HG03439 (cell line): Measurements from ENCODE around the gene SLC25A46.
"Not testable (repeated sequence)": the region's sequence is repeated elsewhere in the genome, so short reads cannot be mapped to it uniquely, and the experiment has no call there.

Experiments used
- ATAC-seq: cut with Tn5 transposase; IDR thresholded peaks from one replicate; pipeline ENCODE4 v1.9.1; 2021; ENCODE audit warnings: mild to moderate bottlenecking, moderate library complexity; ENCODE audit not compliant: unreplicated experiment

SLC25A46 gene

DNA sequence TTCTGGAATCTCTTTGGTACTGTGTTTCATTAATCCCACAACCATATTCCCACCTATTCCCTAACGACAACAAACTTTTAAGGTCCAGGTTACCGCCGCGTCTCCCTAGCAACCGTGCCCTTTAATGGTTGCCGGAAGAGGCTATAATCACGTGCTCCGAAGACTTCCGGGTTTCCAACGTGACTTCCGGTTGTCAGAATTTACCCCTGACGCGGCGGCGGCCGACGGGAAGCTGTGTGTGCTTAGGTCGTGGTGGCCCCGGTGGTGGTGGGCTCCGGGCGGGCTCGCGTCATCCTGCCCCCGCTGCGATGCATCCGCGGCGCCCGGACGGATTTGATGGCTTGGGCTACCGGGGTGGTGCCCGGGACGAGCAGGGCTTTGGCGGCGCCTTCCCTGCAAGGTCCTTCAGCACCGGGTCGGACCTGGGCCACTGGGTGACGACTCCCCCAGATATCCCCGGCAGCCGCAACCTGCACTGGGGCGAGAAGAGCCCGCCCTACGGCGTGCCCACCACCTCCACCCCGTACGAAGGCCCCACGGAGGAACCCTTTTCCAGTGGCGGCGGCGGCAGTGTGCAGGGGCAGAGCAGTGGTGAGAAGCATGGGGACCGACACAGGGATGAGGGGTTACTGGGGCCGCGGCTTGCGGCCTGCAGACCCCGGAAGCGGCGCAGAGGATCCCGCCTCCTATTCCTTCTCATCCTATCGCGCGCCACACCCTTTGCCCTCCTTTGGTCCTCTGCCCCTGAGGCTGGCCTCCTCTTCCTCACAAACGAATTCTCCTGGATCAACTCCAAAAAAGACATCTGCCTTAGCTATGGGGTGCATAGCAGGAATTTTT lies at the start of gene SLC25A46:
Gene SLC25A46, plus strand, starts transcription at position 196 of the 840 bp plus-strand sequence. Its CDS starts 113 bp downstream, at position 309.
- peak; percentile 97 for ATAC-seq

DNA sequence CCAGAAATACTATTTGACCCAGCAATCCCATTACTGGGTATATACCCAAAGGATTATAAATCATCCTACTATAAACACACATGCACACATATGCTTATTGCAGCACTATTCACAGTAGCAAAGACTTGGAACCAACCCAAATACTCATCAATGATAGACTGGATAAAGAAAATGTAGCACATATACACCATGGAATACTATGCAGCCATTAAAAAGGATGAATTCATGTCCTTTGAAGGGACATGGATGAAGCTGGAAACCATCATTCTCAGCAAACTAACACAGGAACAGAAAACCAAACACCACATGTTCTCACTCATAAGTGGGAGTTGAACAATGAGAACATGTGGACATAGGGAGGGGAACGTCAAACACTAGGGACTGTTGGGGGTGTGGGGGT lies 48.2 kb upstream of the SLC25A46 start:
- ATAC-seq = not testable (repeated sequence)

DNA sequence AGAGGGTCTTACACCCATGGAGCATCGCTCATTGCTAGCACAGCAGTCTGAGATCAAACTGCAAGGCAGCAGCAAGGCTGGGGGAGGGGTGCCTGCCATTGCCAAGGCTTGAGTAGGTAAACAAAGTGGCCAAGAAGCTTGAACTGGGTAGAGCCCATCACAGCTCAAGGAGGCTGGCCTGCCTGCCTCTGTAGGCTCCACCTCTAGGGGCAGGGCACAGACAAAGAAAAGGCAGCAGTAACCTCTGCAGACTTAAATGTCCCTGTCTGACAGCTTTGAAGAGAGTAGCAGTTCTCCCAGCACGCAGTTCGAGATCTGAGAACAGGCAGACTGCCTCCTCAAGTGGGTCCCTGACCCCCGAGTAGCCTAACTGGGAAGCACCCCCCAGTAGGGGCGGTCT lies 46.1 kb upstream of the SLC25A46 start:
- ATAC-seq = not testable (repeated sequence)

DNA sequence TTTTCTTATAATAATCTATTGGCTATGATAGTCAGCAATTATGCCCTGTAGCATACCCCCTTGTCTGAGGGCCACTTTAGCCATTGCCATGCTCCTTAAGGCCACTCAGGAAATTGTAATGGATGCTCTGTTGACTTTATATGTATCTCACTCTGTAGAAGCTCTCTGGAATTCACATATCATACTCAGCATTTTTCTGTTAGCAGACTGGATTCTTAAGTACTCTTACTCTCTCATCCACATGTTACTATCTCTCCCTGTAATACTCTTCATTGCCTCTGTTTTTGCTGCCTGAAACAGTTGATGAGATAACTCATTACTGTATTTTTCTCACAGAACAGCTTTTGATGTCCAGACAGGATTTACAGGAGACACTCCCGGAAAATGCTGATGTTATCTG lies 36.5 kb upstream of the SLC25A46 start:
- ATAC-seq = no peak

DNA sequence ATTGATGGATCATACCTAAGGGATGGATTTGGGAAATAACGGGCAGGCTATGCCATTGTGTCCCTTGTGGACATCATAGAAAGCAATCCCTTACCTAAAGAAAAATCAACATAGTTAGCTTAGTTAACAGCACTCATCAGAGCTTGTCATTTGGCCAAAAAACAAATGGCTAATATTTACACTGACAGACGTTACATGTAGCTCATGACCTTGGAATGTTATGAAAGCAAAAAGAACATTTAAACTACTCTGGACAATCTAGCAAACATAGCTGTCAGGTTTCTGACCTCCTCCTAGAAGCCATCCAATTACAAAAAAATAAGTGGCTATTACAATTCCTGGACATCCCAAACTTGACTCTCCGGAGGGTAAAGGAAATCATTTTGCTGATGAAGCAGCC lies 36.1 kb upstream of the SLC25A46 start:
- no peak for ATAC-seq

DNA sequence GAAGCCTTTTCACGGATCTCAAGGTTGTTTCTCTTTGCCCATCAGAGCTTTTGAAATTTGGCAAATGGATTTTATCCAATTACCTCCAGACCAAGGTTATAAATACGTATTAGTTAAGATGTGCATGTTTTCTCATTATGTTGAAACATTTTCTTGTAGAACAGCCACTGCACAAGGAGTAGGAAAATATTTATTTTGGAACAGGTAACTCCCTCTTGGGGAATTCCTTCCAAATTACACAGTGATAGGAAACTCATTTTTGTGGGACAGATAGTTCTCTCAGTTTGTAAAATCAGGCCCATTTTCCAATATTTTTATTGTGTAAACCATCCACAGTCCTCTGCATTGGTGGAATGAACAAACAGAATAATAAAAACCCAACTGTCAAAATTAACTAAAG lies 35.3 kb upstream of the SLC25A46 start:
- no peak for ATAC-seq

DNA sequence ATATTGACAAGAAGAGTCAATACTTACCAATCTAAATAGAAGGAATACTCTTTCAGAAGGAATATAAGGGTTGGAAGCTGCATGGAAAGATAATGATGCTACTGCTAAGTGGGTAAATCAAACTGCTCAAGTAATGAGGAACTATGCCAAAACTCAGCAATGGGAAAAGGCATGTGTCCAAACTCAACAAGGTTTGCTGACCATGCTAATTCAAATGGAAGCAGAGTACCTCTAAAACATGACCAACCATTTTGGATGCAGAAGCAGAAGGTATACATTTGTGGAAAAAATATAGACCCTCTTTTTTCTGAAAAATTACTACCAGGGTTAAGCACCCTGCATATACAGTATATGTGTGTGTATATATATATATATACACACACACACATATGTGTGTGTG lies 33.5 kb upstream of the SLC25A46 start:
- ATAC-seq = no peak

DNA sequence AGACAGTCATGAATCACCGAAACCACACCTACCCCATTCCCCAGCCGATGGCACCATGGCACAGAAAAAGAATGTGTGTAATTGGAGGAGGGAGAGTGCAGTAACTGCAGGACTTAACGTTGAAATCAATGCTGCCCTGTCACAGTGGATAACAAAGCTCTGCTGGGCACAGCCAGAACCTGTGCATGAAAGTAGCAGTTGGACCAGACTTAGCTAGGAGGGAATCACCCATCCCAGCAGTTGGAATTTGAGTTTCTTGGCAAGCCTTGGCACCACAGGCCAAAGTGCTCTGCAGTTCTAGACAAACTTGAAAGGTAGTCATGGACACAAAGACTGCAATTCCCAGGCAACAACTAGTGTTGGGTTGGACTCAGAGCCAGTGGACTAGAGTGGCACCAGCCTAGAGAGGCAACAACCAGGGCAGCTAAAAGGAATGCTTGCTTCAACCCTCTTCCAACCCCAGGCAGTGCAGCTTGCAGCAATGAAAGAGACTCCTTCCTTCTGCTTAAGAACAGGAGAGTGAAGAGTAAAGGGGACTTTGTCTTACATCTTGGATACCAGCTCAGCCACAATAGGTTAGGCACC lies 31.5 kb upstream of the SLC25A46 start:
- no peak for ATAC-seq

DNA sequence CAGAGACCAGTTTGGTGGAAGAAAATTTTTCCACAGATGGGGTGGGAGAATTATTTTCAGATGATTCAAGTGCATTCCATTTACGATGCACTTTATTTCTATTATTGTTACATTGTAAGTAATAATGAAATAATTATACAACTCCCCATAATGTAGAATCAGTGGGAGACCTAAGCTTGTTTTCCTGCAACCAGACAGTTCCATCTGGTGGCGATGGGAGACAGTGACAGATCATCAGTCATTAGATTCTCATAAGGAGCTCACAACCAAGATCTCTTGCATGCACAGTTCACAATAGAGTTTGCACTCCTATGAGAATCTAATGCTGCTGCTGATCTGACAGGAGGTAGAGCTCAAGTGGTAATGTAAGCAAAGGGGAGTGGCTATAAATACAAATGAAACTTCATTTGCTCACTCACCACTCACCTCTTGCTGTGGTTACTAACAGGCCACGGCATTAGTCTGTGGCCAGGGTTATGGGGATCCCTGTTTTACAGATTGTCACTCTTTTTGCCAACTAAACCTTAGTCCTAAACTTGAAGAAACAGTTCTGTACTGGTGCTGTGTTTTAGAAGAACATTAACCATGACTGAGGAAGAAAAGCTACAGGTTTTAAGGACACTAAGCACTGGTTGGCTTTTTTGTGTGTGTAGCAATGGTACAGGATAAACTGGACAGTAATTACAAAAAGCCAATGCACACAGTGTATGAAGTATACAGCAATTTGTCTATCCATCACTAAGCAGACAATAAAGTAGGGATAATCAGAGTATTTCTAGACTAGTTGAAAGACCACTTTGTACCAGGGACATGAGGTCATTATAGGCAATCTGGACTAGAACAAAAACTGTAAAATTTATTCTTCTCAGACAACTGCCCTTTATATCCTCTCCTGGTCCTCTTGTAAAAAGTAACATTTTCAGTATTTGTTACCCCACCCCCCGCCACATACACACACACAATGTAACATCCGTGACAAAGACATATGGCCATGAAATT lies 22.3 kb upstream of the SLC25A46 start:
- no peak for ATAC-seq

DNA sequence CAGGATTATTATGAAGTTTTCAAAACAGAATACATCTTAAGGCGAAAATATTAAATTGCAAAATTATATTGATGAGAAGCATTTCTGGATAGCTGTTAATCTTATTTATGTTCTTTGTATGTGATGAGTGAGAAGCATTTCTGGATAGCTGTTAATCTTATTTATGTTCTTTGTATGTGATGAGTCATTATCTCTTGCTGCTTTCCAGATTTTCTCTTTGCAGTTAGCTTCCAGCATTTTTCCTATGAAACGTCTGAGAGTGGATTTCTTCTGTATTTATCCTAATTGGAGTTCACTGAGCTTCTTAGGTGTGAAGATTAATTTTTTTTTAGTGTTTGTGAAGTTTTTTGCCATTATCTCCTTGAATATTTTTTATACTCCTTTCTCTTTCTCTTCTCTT lies 20.5 kb upstream of the SLC25A46 start:
- ATAC-seq = no peak

DNA sequence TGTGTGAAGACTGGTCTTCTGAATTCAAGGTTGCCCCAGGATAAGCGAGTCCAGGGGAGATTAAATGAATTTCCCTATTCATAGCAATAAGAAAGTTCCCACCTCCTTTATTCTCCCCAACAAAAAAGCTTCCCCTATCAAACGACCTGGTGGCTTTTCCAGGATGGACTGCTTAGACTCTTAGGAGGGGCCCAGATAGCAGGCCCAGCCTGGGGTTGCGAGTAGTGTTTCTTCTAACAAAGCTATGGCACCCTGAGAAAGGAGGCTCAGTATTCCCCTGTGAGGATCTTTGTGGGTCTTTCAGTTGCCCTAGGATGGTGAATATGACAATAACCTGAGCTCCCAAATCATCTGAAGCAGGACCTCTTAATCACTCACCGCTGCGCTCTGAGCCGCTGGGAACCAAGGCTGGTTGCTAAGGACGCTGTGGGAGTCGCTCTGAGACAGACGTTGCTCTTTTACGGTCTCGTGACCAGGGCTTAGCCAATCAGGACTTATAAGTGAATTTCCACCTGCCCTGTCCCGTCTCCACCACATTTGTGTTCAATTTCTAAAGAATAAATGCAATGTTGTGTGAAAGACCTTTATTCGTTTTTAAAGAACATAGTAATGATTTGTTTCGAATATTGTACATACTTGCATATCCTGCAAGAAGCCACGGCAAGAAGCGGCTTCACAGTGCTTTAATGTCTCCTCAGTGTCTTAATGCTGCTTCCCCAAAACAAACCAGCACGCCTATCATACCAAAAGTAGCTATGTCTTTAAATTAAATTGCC lies 12.4 kb upstream of the SLC25A46 start, which contains the start of gene TMEM232:
Gene TMEM232, minus strand, starts transcription at position 423 of the 776 bp plus-strand sequence. CDS start 59,319 bp downstream, outside the sequence.
- peak; percentile 94 for ATAC-seq

DNA sequence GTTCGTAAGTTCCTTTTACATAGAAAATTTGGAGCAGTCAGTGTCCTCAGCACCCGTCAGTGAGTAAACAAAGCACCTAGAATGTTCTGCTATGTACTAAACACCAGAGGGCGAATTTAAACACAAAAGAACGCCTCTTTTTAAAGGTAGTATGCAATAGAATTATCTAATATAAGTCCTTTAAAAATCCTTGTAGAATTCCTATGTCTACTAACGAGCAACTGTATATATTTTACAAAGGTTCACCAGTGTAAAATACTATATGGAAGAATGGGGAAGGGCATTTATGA lies 11.8 kb upstream of the SLC25A46 start:
- peak; percentile 44 for ATAC-seq

DNA sequence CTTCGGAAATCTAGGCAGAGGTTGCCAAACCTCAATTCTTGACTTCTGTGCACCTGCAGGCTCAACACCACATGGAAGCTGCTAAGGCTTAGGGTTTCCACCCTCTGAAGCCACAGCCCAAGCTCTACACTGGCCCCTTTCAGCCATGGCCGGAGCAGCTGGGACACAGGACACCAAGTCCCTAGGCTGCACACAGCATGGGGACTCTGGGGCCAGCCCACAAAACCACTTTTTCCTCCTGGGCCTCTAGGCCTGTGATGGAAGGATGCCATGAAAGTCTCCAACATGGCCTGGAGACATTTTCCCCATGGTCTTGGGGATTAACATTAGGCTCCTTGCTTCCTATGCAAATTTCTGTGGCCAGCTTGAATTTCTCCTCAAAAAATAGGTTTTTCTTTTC lies 7.3 kb upstream of the SLC25A46 start:
- ATAC-seq = not testable (repeated sequence)

DNA sequence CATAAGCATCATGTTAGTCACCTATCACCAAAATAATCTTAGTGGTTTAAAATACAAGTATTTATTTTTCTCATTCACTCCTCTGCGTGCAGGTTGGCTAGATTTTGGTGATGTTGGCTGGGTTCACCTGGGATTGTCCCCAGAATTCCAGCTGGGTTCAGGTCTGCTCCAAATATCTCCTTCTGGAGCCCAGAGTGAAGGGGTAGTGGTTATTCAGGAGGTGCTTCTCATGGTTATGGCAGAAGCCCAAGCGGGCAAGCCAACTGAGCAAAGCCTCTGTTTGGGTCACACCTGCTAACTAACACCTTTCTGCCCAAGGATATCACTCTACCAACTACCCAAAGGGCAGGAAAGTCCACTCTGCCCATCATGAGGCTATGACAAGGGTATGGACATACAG lies 4.7 kb upstream of the SLC25A46 start:
- no peak for ATAC-seq

DNA sequence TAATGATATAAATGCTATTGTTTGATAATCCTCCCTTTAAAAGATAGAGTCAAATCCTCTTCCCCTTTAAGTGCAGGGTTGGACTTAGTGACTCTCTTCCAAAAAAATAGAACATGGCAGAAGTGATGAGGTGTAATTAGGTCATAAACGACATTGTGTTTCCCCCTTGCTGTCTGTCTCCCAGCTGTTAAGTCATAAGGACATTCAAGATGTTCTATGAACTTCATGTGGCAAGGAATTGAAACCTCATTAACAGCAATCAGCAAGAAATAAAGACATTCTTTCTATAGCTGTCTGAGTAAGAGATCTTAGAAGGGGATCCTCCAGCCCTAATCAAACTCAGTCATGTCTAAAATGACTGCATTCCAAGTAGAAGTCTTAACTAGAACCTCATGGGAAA lies 3.3 kb upstream of the SLC25A46 start:
- no peak for ATAC-seq

DNA sequence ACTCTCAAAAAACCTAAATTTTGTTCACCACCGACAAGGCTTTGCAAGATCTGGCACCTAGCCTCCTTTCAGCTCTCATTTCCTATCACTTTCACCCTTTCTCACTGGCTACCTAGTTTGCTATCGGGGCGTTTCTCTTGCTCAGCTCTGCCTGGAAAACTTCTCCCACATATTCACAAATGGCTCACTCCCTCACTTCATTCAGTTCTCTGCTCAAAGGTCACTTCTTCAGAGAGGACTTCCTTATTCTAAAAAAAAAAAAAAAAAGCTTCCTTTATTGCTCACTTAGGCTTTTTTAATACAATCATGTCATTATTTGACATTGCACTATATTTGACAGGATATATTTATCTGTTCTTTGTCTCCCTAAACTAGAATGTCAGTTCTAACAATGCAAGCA lies 2.1 kb upstream of the SLC25A46 start:
- no peak for ATAC-seq

DNA sequence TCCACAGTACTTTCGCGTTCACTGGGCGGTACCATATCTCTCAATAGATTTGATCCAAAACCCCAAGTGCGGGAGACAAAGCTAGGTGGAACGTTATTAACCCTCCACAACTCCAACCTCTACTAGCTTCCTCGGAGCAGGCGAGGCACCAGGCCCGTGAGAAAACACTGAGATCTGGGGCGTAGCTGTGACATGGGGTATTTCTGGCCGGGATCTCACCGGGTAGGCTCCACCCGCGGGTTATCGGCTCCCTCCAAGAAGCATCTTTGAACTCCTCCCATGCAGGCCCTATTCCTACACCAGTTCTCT lies 350 bp upstream of the SLC25A46 start:
- peak; percentile 70 for ATAC-seq

DNA sequence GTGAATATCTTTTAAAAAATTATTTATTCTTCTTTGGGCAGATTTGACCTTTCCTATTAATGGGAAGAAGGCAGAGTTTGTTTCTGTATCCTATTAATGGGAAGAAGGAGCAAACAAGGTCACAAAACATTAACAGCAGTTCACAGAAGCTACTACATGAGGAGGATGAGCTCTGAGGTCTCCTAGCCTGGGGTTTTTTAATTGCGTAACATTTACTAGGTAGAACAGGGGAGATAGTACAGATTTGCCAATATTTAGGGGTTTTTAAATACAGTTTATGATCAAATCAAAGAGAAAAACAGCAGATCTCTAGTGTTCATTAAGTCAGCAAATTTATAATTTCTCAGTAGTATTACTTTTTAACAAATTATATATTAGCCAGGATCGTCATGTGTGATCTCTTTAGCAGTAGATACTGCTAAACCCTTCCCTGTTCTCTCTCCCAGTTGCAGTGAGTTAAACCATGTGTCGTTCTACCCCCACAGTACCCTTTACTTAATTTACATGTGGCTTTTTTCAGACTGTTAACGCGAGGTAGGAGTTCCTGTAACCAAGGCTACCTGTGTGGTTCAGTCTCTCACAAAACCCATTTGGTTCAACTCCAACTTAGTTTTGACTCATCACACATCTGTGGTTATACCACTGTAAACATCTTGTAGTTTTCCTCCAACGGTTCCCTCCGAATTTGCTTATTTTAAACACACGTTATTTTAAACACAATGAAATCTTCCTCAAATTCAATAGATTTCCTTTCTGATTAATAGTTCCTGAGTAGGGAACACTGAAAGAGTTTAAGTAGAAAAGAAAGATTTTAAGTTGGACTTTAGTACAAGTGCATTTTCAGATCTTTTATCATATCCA lies 13.3 kb downstream of the SLC25A46 start:
- ATAC-seq = peak; percentile 96

DNA sequence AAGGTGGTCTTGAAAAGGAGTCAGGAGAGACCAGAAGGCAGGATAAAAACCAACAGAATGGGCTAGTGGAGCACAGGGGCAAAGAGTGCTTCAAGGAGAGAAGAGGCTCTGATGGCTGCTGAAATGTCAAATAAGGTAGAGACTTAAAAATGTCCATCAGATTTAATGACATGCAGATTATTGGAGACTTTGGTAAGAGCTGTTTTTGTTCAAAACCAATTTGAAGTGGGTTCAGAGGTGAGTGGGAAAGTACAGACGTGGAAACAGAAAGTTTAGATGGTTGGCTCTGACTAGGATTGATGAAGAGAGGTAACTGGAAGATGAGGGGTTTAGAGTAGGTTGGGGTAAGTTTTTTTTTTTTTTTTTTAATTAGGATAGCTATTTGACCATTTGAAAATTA lies 14.1 kb downstream of the SLC25A46 start:
- ATAC-seq = peak; percentile 14

DNA sequence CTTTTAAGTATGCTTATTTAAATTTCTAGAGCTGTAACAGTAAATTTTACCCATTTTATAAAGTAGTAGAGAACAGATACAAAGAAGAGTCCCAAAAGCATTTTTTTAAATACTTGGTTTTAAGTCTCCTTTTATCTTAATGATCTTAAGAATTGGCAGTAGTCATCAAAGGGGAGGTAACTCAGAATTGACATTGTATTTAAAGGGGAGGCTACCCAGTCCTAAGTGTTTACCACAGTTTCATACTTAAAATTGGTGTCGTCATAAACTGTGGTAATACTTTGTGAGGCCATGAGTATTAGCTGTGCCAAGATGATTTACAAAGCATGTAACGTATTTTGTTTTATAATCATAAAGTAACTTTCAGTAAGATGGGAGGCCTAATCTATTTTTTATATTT lies 14.8 kb downstream of the SLC25A46 start:
- ATAC-seq = no peak
